Stimulated activated CD4-positive, alpha-beta T cell treated with anti-CD3 and anti-CD28 coated beads, Interleukin-2, amount 100 ng/mL, for 48 hours (primary cell): ENCODE measurements around the gene OR2M7.
"Not testable (repeated sequence)": the region's sequence is repeated elsewhere in the genome, so short reads cannot be mapped to it uniquely, and the experiment has no call there.

Experiments
- DNase-seq, 2 donors: peaks; one replicate each; pipeline ENCODE4 v3.0.0-alpha.2; 2020

OR2M7 gene, protein sequence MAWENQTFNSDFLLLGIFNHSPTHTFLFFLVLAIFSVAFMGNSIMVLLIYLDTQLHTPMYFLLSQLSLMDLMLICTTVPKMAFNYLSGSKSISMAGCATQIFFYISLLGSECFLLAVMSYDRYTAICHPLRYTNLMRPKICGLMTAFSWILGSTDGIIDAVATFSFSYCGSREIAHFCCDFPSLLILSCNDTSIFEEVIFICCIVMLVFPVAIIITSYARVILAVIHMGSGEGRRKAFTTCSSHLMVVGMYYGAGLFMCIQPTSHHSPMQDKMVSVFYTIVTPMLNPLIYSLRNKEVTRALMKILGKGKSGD

DNA sequence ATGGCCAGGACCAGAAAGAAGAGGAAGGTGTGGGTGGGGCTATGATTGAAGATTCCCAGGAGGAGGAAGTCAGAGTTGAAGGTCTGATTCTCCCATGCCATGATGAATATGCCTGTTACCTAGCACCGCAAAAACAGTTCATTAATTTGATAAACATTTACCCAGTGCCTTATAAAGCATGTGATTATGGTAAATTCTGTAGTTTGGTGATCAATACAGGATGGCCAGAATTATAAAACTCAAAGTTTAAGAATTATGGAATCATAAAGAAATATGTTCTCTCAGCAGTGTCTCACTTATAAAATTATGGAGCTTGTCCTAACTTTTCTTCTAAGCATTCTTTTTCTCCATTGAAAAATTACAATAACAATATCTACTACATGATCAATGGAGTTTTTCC, at the start of gene OR2M7:
OR2M7 (minus strand) TSS at position 101 of the 400 bp plus-strand sequence; CDS start at position 101, 0 bp downstream.
- DNase-seq, result no peak

DNA sequence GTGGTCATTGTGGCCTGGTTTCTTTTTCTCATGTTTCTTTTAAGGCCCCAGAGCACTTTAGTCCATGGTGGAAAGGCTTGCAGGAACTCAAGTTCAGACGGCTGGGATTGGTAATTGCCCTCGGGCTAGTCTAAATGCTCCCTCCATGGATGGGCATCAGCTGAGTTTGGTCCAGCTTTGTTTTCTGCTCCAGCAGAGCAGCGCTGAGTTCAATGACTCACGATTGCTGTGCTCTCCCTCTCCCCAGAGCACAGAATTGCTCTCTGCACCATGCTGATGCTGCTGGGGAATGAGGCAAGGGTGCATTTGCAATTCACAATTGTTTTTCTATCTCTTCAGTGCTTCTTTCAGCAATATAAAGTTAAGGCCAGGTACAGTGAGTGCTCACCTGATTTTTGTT, 49.4 kb upstream of the OR2M7 start:
- DNase-seq, result no peak

DNA sequence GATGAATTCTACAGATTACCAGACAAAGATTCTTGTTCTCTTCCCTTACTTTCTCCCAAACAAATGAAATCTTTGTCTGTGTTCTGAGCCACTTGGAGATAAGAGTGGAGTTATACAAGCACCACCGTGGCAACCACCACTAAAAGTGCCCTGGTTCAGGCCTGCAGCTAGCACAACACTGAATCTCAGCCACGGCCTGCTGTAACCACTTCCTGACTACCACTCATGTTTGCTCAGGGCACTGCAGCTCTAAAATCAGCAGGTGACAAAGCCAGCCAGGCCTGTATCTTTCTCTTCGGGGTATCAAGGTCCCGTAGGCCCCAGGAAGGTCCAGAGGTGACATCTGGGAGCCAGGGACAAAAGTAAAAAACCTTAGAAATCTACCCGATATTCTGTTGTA, 48.0 kb upstream of the OR2M7 start:
- no peak for DNase-seq

DNA sequence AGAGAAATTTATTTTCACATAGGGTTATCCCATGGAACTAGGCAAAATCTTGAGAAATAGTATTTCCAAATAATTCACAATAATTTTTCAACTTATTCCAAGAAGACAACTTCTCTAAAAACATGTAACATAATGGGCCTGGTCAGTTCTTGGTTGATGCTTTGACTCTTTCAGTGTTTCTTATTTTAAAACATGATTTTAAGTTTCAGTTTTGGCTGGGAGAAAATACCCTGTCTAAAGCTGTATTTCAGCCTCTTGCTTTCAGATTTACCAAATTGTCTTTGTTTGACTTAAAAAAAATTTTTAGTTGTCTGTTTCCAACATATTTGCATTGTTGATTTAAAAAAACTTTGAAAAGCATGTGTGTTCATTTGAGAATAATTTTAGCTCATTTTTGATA, 42.2 kb upstream of the OR2M7 start:
- DNase-seq, result no peak

GRCh38 chr1:248361121-248361715, 36.9 kb upstream of the OR2M7 start, which contains the start of gene OR2T4:
TSS of gene OR2T4 (plus strand) at chr1:248361665. CDS start at chr1:248361665, 0 bp downstream.
- DNase-seq, result no peak

DNA sequence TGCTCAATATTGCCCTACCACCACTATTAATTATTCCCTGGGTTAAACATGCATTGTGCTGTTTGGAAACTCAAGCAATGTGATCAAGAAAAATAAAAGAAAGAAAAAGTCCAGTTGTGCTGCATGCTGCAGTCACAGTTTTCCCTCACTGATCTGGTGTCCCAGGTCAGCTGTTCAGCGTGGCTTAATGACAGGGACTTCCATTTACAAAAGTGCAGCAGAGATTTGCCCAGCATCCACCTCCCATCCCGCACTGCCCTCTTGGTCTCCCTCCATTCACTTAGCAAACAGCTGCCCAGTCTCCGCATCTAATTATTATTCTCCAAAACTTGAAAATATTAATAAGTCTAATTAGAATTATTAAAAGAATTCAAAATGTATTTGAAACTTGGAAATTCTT, 35.0 kb upstream of the OR2M7 start:
- DNase-seq, result no peak

DNA sequence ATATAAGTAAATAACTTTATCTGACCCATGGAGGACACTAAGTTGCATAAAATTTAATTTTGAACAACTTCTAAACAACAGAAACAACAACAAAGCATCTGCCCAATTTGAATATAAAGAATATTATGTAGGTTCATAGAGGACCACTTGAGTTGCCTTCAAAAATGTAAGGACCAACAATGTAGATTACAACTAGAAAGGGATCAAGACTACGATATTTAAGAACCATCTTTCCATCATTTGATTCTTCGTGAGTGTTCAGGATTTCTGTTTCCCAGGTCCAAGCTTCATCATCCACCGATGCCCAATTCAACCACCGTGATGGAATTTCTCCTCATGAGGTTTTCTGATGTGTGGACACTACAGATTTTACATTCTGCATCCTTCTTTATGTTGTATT, 24.1 kb upstream of the OR2M7 start, which contains the start of gene OR14C36:
OR14C36 (plus strand) TSS at position 301 of the 400 bp plus-strand sequence; CDS start at position 301, 0 bp downstream.
- DNase-seq, result no peak

GRCh38 chr1:248343451-248343850, 19.1 kb upstream of the OR2M7 start:
- DNase-seq, result no peak

- DNase-seq, result no peak
These were observed 7.6 kb downstream of the OR2M7 start for GRCh38 chr1:248316796-248317195.

- not testable (repeated sequence) for DNase-seq
These were observed 17.6 kb downstream of the OR2M7 start for GRCh38 chr1:248306740-248307139.

DNA sequence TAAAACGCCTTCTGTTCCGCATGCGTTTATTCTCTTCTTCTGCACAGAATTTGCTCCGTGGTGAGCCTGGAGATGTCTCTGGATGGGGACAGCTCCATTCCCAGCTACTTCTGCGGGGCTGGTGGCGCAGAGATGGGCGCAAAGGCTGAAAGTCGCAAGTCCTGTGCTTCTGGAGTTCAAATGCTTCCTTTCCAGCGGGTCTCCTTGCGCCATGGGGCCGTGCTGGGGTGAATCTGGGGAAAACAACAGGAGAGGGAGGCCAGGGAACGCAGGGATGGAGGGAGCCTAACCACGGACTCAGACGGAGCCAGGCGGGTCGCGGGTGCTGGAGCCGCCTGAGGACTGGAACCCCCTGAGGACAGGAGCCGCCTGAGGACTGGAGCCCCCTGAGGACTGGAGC, 18.3 kb downstream of the OR2M7 start:
- DNase-seq, result no peak

DNA sequence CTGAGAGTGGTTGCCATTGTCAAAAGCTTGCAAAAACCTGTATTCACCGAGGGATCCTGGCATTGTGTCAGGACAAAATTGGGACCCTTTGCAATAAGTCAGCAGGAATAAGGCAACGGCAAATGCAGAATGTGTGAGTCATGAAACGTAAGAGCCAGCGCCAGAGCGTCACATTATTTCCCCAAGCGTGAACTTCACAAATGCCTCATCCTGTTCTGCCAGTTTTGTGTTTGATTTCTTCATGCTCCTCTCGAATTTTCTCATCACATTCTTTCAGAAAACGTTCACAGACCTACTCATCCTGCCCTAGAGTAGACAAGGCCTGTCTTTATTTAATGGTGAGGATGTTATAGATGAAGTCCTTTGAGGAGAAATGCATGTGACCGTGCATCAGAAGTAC, 18.7 kb downstream of the OR2M7 start:
- DNase-seq, result not testable (repeated sequence)

- no peak for DNase-seq
These were observed 21.0 kb downstream of the OR2M7 start, which contains the start of gene OR2T12 for GRCh38 chr1:248303324-248303723. TSS of gene OR2T12 (minus strand) at chr1:248303424. CDS start at chr1:248295578, 7,846 bp downstream.

DNA sequence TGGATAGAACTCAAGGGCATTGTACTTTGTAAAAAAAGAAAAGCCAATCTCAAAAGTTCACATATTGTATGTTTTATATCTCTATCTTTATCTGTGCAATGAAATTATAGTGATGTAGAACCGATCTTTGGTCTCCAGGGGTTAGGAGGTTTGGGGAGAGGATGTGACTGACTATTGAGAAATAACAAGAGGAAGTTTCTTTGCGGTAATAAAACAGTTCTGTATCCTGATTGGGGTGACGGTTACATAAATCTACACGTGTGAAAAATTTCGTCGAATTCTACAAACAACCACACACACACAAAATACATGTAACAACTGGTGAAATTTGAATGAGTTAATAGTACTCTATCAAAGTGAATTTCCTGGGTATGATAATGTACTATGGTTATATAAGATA, 36.0 kb downstream of the OR2M7 start:
- no peak for DNase-seq

- no peak for DNase-seq
These were observed 46.5 kb downstream of the OR2M7 start, which contains the start of gene OR2T33 for GRCh38 chr1:248277876-248278275. TSS of gene OR2T33 (minus strand) at chr1:248277976. CDS start at chr1:248273814, 4,162 bp downstream.
